A549 treated with ZK216348 at 1 μM for 4 hours (cell line): Measurements from ENCODE around the gene DPCD. TPM values are rescaled to one million over a fixed set of nuclear protein-coding genes. Genes with fewer than 3 reads are reported as not detected.

Experiments
- total RNA-seq: library from RNA; stranded (reverse); fragments of 200-300 nt; extraction: Qiagen RNA extraction; gene quantifications from 5 replicates; pipeline ENCODE4 v1.2.3, GENCODE V29; 2022; ENCODE audit warnings: low read depth

The DPCD gene
- 27.2 to 44.8 TPM (median 31.6 TPM) in 5 replicates for total RNA-seq

GRCh38 chr10:101587725-101588653 is at the start of gene DPCD, which contains the start of gene POLL:
DPCD (plus strand) TSS chr10:101588321; CDS start chr10:101588337, 16 bp downstream.
POLL (minus strand) TSS chr10:101588257; CDS start chr10:101587360, 897 bp downstream.

Other genes with a start within 250 kb of the DPCD start
- gene BTRC, start 234.2 kb upstream of the DPCD start, total RNA-seq = 6.2 to 12.9 TPM (median 10.0 TPM) in 5 replicates
- gene POLL, start 64 bp upstream of the DPCD start, total RNA-seq = 12.2 to 18.8 TPM (median 16.1 TPM) in 5 replicates
- 20.3 to 25.0 TPM (median 21.8 TPM) in 5 replicates for gene FBXW4, start 106.8 kb downstream of the DPCD start, total RNA-seq
- gene FGF8, start 187.8 kb downstream of the DPCD start, total RNA-seq = not detected in 5 replicates
- gene NPM3, start 195.1 kb downstream of the DPCD start, total RNA-seq = 83.0 to 134 TPM (median 110 TPM) in 5 replicates
- 69.1 to 82.5 TPM (median 73.9 TPM) in 5 replicates for gene OGA, start 230.1 kb downstream of the DPCD start, total RNA-seq